ENCODE results near the gene LRP1B.

DNA sequence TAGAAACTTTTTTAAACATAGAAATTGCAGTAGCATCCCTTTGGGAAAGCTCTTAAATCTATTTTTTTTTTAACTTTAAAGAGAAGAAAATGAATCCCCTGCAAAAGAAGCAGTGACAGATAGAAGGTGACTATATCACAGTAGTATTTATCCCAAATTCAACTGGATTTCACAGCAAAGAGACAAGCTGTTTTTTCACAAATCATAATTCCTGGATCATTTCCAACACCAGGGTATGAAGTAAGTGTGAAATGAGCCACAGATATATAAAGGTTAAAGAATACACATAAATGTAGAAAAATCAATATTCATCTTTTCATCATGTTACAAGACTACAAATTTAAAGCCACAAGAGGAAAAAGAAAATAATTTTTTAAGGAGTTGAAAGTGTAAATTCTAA is 1945.7 kb downstream of the LRP1B start:
- TF ChIP-seq RCOR1 (IDR thresholded peaks at IDR 0.05; ENCODE audit: low read depth, low read length) (no peak), POLR2A (IDR thresholded peaks at IDR 0.05; ENCODE audit: low read length) (no peak), CTCF (IDR thresholded peaks at IDR 0.05) (no peak), BHLHE40 (IDR thresholded peaks at IDR 0.05; ENCODE audit: low read depth, low read length) (no peak), RFX5 (IDR thresholded peaks at IDR 0.05) (no peak), SMC3 (IDR thresholded peaks at IDR 0.05) (no peak), KDM1A (IDR thresholded peaks at IDR 0.05; ENCODE audit: low read depth) (no peak), CBX8 (IDR thresholded peaks at IDR 0.05) (no peak), RAD21 (conservative IDR thresholded peaks at IDR 0.05 in 1 of 2, IDR thresholded peaks at IDR 0.05 in 1 of 2) (no peak), ZNF302 (CRISPR knock-in tag; IDR thresholded peaks at IDR 0.05) (no peak)
- TF ChIP-seq, protein P1, sequence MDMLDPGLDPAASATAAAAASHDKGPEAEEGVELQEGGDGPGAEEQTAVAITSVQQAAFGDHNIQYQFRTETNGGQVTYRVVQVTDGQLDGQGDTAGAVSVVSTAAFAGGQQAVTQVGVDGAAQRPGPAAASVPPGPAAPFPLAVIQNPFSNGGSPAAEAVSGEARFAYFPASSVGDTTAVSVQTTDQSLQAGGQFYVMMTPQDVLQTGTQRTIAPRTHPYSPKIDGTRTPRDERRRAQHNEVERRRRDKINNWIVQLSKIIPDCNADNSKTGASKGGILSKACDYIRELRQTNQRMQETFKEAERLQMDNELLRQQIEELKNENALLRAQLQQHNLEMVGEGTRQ (IDR thresholded peaks at IDR 0.05) = no peak

All from A549 (cell line).